ENCODE measurements around the gene RPS6KA2.

RPS6KA2 gene

GRCh38 chr6:166492092-166492741 lies 134.8 kb downstream of the RPS6KA2 start:
- in situ Hi-C loops (cut with MboI; ENCODE audit: low sequenced_read_pairs): no loop called here

DNA sequence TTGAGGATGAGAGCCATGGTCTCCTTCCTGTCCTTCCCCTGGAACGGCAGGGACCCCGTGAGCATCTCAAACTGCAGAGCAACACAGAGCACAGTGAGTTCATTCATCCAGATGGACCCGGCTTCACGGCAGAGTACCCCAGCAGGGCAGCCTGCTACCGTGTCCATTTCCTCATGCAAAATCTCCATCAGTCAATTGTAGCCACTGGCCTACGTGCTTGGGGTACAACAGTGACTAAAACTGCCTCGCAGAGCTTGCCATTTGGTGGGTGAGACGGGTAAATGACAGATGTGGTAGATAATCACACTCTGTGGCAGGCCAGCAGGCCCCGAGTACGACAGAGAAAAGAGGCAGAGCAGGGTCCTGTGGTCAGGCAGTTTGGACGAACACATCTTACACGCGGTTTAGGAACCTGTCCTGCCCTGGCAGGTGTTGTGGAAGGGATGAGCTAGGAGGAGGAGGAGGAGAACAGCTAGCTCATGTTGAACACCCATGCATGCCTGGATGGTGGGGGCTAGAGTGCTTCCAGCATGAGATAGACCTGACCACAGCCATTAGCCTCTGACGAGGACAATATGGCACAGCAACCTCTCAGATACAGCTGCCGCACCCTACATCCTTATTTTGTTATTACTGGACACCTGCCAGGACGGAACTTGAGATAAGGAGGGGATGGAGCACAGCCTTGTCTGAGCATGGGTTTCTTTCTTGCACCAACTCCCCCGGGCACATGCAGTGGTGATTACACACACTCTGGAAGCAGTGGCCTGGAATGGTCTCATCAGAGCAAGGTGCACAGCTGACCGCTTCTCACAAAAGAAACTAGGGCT lies 136.2 kb downstream of the RPS6KA2 start:
- in situ Hi-C loops (cut with MboI; ENCODE audit: low sequenced_read_pairs): no loop called here

DNA sequence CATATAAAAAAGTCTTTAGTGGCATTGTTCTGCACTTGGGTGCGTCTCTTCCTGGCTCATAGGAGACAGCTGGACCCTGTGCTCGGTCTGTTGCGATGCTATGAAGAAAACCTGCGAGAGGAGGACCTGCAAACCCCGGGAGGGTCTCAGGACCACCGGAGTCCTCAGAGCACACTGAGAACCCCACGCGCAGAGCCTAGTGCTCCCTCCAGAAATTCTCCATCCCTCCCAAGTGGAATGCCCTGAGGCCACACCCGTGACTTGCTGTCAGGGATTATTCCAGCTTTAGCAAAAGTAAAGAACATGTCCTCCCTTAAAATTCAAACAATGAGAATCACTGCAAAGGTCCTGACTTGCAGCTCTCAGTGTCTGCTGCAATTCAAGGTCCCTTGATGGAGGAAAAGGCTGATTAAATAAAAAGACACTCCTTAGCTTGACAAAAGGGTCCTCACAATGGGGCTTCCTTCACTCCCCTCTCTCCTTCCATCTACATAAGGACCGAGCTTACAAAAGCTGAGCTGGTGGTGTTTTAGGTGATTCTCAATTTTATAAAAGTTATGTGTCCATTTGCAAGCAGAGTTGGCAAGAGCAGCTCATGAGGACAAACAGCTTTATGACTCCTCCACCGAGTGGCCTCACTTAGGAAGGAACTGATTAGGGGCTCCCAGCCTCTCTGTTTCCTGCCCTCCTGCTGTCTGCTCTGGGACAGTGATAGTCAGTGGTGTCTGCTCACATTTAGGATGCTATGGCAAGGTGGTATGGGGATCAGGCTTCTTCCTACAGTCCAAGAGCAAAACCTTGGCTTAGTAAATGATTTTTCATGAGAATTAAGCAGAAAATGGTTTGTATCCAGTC lies 137.5 kb downstream of the RPS6KA2 start:
- in situ Hi-C loops (cut with MboI; ENCODE audit: low sequenced_read_pairs): no loop called here

DNA sequence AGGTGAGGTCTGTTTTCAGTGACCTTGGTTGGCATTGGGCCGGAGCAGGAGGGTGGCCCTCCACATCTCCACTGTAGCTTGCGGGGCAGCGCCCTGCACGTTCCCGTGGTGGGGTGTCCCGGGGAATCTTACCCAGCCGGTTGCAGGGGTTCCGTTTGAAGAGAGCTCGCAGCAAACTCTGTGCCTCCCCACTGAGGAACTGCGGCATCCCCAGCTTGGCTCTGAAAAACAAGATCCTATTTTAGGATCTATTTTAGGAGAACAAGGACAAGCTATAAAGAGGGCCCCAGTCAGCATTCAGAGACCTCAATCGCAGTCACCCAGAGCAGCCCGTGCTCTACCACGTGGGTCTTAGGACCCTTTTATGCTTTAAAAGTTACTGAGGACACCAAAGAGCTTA lies 138.3 kb downstream of the RPS6KA2 start:
- in situ Hi-C loops (cut with MboI; ENCODE audit: low sequenced_read_pairs): no loop called here

DNA sequence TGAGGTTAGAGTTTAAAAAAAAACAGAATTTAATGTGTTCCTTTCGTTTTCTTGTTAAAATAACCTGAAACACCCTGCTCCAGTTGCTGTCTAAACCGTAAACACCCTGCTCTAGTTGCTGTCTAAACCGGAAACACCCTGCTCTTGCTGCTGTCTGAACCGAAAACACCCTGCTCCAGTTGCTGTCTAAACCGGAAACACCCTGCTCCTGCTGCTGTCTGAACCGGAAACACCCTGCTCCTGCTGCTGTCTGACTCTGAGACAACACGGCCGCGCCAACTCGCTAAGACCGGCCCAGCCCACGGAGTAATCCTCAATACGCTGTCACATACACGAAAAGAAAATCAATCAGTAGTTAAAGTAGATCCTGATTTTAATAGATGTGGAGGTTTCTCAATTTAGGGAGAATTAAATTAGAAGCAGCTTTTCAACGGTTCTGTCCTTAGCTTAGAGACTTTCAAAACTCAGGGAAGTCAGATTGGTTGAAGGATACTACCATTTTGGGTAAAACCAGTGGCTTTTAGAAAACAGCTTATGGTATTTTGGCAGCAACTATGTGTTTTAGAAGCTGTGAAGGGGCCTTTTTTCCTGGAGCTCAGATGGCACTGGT lies 138.9 kb downstream of the RPS6KA2 start:
- in situ Hi-C loops (cut with MboI; ENCODE audit: low sequenced_read_pairs): no loop called here

GRCh38 chr6:166487148-166487547 lies 139.9 kb downstream of the RPS6KA2 start:
- in situ Hi-C loops (cut with MboI; ENCODE audit: low sequenced_read_pairs): no loop called here

- in situ Hi-C loops (cut with MboI; ENCODE audit: low sequenced_read_pairs): no loop called here
Measured at GRCh38 chr6:166486536-166486880, 140.5 kb downstream of the RPS6KA2 start.

DNA sequence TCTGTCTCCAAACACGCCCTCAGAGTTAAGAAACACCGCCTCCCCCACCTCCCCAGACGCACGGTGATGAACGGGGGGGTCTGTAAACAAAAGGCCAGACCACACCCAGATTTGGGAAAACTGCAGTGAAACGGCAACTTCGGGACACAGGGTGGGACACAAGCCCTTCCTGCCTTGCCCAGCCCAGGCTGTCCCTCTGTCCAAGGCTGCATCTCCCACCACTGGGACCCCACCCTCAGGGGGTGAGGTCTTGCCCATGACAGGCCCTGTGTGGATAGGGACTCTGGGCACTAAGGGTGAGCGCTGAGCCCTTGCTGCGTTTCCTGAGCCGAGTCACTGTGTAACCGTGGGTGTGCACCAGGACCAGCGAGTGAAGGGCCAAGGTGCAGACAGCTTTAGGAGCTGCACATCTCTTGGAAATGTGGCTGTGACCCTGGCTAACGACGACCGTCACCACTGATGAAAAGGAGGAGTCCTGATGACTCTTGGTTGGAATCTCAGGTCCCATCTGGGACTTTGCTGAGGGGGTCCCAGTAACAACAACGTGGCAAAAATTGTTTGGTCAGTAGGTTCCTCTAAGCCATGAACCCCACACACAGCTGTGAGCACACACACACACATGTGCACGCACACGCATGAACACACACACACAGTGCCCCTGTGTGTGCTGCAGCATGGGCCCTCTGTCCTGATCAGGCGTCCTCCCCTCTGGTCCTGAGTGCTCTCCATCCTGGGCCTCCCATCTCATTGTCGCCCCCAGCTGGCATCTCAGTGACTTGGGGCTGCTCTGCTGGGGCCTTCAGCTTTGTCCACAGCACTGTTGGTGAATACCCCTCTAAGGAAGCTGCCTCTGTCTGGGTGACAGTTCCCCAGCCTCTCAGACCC lies 141.2 kb downstream of the RPS6KA2 start:
- in situ Hi-C loops (cut with MboI; ENCODE audit: low sequenced_read_pairs): no loop called here

- in situ Hi-C loops (cut with MboI; ENCODE audit: low sequenced_read_pairs): no loop called here
Measured at GRCh38 chr6:166484863-166485262, 142.2 kb downstream of the RPS6KA2 start.

GRCh38 chr6:166483573-166484250 lies 143.3 kb downstream of the RPS6KA2 start:
- in situ Hi-C loops (cut with MboI; ENCODE audit: low sequenced_read_pairs): no loop called here

- in situ Hi-C loops (cut with MboI; ENCODE audit: low sequenced_read_pairs): no loop called here
Measured at GRCh38 chr6:166483026-166483425, 144.0 kb downstream of the RPS6KA2 start.

GRCh38 chr6:166478782-166479592 lies 148.1 kb downstream of the RPS6KA2 start:
- in situ Hi-C loops (cut with MboI; ENCODE audit: low sequenced_read_pairs): no loop called here

GRCh38 chr6:166477647-166478365 lies 149.2 kb downstream of the RPS6KA2 start:
- in situ Hi-C loops (cut with MboI; ENCODE audit: low sequenced_read_pairs): no loop called here

DNA sequence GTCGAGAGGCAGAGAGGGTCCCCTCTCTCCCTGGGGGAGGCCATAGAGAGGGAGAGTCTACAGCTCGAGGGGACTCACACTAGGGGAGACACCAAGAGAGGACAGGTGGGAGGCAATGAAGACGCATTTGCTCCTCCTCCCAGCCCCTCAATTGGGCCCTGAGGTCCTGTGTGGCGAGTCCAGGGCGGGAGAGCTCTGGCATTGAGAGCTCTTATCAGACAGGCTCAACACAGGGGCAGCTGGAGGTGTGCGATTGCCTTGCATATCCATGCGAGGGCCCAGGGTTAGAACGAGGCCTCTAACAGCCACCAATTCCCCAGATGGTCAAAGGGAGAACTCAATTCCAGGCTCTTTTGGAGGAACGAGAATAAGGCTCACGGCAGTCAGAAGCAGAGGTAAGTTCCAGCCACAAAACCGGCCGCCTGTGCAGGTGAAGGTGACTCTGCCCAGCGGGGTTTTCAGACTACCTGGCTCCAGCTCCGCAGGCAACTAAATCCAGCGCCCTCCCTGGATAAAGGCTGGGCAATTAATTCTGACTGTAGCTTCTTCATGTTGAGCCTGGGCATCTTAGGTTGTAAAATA lies 150.3 kb downstream of the RPS6KA2 start:
- in situ Hi-C loops (cut with MboI; ENCODE audit: low sequenced_read_pairs): no loop called here

GRCh38 chr6:166476061-166476591 lies 150.9 kb downstream of the RPS6KA2 start:
- in situ Hi-C loops (cut with MboI; ENCODE audit: low sequenced_read_pairs): no loop called here

DNA sequence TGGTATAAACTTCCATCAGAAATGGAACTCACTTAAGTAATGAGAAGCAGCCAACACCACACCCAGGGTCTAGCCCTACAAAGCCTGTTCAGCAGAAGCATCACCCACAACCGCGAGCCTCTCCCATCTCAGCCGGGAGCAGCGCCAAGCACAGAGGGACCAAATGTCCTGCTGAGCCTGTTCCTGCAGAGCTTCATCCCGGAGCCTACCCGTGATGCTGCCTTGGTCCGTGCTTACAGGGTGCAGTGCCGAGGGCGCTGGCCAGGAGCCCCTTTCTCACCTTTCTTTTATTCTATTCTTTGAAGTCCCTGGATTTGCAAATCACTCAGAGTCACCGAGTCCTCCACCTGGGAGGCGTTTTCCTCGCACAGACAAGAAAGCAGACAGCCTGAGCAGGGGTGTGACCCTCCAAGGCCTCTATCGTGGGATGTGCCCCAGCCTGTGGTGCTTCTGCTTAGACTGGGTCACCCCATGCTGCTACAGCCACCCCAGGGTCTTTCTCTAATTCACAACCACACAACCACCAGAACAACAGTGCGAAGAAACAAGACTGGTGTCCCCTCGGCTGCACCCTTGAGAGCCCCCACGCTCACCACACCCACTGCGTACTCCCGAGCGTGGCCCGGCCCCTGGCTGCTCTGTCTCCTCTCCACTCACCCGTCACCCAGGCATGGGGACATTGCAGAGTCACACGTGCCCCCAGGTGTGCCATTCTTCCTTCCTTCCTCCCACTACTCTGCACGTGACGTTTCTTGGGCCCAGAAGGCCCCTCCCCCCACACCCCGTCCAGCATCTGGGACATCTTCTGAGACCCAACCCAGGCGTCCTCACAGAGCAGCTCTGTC lies 152.1 kb downstream of the RPS6KA2 start:
- in situ Hi-C loops (cut with MboI; ENCODE audit: low sequenced_read_pairs): no loop called here
